ENCODE results near the gene TRAF1. TPM values are rescaled to one million over a fixed set of nuclear protein-coding genes. Genes with fewer than 3 reads are reported as not detected.

TRAF1 gene
- total and polyA plus RNA-seq, 2 donors (not counting 1 experiment from before 2014, with no cell fraction given): 0.58 to 3.8 TPM

DNA sequence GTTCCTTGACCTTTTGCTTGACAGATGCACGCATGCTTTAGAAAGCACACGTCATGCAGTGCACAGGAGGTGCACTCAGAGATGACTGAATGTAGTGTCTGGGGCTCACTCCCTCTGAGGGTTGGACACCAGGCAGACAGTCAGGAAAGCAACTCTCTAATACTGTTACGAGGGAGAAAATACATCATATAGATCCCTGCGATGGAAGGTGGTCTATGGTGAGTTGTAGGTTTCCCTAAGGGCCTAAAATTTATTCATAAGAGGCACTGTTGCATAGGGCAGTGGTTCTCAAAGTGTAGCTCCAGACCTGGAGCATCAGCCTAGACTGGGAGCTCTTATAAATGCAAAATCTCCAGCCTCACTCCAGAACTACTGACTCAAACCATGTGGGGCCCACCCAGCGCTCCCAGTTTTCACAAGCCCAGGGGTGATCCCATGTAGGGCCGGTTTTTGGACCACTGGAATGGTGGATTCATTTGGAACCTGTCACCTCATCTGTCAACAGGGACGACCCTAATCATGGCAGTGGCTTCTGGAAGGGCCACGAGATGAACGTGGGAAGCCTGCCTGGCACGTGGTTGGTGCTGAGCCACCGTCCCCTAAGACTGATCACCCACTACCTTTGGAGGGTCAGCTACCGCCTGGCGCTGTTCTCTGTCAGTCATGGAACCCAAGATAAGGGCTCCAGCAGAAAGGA is 32.8 kb downstream of the TRAF1 start:
- H3K4me2 ChIP-seq (ENCODE audit: extremely low read depth, insufficient read depth, low read length): no peak overlapping the region
- H2AFZ ChIP-seq (ENCODE audit: low read length): no peak overlapping the region
- no peak overlapping the region for H3K4me3 ChIP-seq (replicated peaks in 1 of 4; ENCODE audit: control extremely low read depth in 1 of 4, insufficient read depth in 1 of 4, low read depth in 3 of 4, low read length in 4 of 4)
- H3K36me3 ChIP-seq (ENCODE audit: control insufficient read depth, insufficient read depth, low read length): no peaks in the 10 kb centered on the region
- TF ChIP-seq EZH2 (IDR thresholded peaks at IDR 0.05; ENCODE audit: low read length, missing control alignments): no peak
- TF ChIP-seq, protein P1, sequence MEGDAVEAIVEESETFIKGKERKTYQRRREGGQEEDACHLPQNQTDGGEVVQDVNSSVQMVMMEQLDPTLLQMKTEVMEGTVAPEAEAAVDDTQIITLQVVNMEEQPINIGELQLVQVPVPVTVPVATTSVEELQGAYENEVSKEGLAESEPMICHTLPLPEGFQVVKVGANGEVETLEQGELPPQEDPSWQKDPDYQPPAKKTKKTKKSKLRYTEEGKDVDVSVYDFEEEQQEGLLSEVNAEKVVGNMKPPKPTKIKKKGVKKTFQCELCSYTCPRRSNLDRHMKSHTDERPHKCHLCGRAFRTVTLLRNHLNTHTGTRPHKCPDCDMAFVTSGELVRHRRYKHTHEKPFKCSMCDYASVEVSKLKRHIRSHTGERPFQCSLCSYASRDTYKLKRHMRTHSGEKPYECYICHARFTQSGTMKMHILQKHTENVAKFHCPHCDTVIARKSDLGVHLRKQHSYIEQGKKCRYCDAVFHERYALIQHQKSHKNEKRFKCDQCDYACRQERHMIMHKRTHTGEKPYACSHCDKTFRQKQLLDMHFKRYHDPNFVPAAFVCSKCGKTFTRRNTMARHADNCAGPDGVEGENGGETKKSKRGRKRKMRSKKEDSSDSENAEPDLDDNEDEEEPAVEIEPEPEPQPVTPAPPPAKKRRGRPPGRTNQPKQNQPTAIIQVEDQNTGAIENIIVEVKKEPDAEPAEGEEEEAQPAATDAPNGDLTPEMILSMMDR (conservative IDR thresholded peaks at IDR 0.05 in 1 of 2, IDR thresholded peaks at IDR 0.05 in 1 of 2; ENCODE audit: low read depth in 1 of 2, low read length in 2 of 2): no peak
- H3K27me3 ChIP-seq (ENCODE audit: control insufficient read depth, insufficient read depth, low read length): no peaks in the 10 kb centered on the region
- H3K79me2 ChIP-seq (ENCODE audit: control insufficient read depth, insufficient read depth, low read length): no peaks in the 10 kb centered on the region
- peaks cover 10% of the 10 kb centered on the region for H3K4me1 ChIP-seq (ENCODE audit: control insufficient read depth, extremely low read depth, insufficient read depth, low read length)
- H3K27ac ChIP-seq (ENCODE audit: insufficient read depth, low read length): no peak overlapping the region
- DNase-seq (ENCODE audit: low read depth in 2 of 2): peak; percentile 23 to 68
- H3K9ac ChIP-seq (ENCODE audit: insufficient read depth, low read length): no peak overlapping the region
- H4K20me1 ChIP-seq (ENCODE audit: control insufficient read depth, extremely low read depth, insufficient read depth, low read length): no peaks in the 10 kb centered on the region
- H3K9me3 ChIP-seq (ENCODE audit: control insufficient read depth, insufficient read depth, low read depth, low read length): no peaks in the 10 kb centered on the region

DNA sequence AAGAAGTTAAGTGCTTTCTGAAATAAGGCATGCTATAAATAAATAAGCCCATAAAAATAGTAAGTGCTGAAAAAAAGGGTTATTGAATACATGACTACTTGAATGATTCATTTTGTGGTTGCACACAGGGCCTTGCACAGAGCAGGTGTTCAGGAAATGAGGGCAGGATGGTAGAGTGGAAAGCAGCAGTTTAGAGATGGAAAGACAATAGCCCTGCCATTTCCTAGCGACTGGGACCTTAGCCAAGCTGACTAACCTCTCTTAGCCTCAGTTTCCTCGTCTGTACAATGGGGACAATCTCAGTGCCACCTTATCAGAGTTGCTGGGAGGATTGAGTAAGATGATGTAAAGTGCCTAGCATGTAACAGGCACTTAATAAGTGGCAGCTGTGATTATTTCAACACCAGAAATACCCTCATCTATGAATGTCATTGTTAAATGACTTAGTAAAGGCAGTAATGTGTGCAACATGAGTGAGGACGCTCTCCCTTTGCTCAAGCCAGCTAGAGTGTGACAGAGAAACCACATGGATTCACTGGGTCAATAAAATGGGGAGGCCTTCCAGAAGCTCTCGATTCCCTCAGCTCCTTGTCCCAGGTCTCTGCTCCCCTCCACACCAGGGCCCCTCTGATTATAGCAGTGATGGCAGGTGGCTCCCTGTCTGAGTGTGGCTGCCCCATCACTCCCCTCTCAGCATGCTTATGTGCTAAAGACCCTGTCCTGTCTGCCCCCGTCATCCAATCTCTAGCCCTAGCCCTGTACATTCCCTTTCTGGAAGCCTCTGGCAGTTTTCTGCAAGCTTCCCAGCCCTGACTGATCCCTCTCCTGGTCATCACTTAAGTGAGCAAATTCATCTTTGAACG is 33.6 kb downstream of the TRAF1 start:
- Histone ChIP-seq H3K36me3 (ENCODE audit: control insufficient read depth, insufficient read depth, low read length) (no peaks in the 10 kb centered on the region), H2AFZ (ENCODE audit: low read length) (no peak overlapping the region), H4K20me1 (ENCODE audit: control insufficient read depth, extremely low read depth, insufficient read depth, low read length) (no peaks in the 10 kb centered on the region), H3K9ac (ENCODE audit: insufficient read depth, low read length) (no peak overlapping the region), H3K4me3 (replicated peaks in 1 of 4; ENCODE audit: control extremely low read depth in 1 of 4, insufficient read depth in 1 of 4, low read depth in 3 of 4, low read length in 4 of 4) (no peak overlapping the region), H3K9me3 (ENCODE audit: control insufficient read depth, insufficient read depth, low read depth, low read length) (no peaks in the 10 kb centered on the region), H3K4me1 (ENCODE audit: control insufficient read depth, extremely low read depth, insufficient read depth, low read length) (peaks cover 10% of the 10 kb centered on the region), H3K4me2 (ENCODE audit: extremely low read depth, insufficient read depth, low read length) (no peak overlapping the region), H3K79me2 (ENCODE audit: control insufficient read depth, insufficient read depth, low read length) (no peaks in the 10 kb centered on the region), H3K27ac (ENCODE audit: insufficient read depth, low read length) (no peak overlapping the region), H3K27me3 (ENCODE audit: control insufficient read depth, insufficient read depth, low read length) (no peaks in the 10 kb centered on the region)
- DNase-seq (ENCODE audit: low read depth in 2 of 2): peak; percentile 75 to 92
- no peak for TF ChIP-seq EZH2 (IDR thresholded peaks at IDR 0.05; ENCODE audit: low read length, missing control alignments)

DNA sequence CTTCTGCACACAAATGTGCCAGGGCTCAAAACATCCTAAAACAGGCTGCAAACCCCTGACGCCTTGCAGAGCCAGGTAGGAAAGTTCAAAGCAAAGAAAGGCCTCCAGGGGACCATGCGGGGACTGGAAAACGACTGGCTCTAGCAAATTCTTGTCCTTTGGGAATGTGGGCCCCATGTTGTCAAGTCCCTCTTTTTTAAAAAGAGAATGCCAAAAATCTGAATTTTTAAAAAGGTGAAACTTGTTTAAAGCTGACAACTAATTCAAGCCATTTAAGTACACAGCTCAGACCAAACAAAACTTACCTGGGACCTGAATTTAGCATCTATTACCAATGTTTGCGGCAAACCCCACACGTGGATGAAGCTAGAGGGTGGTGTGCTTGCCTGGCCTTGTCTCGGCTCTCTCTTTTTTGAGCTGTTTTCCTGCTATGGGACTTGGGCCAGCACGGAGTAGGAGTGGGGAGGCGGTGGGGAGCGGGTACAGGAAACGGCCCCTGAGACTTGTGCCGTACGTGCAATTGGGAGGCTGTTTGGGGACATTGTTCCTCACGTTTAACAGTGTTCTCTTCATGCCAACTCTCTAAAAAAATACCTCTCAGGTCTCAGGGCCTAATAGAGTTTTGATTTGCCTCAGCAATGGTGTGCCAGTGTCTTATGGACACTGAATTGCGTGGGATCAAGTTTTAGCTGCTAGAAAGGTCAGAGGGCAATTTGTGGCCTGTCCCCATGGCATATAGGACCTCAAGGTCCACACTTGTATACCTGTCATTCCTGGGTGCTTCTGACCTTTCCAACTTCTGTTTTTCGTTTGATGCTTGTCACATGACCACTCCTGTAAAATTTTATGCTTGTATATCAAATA is 34.5 kb downstream of the TRAF1 start:
- Histone ChIP-seq H3K79me2 (ENCODE audit: control insufficient read depth, insufficient read depth, low read length) (no peaks in the 10 kb centered on the region), H4K20me1 (ENCODE audit: control insufficient read depth, extremely low read depth, insufficient read depth, low read length) (no peaks in the 10 kb centered on the region), H2AFZ (ENCODE audit: low read length) (no peak overlapping the region), H3K9ac (ENCODE audit: insufficient read depth, low read length) (no peak overlapping the region), H3K4me1 (ENCODE audit: control insufficient read depth, extremely low read depth, insufficient read depth, low read length) (peaks cover 10% of the 10 kb centered on the region), H3K36me3 (ENCODE audit: control insufficient read depth, insufficient read depth, low read length) (no peaks in the 10 kb centered on the region), H3K27me3 (ENCODE audit: control insufficient read depth, insufficient read depth, low read length) (no peaks in the 10 kb centered on the region), H3K4me3 (replicated peaks in 1 of 4; ENCODE audit: control extremely low read depth in 1 of 4, insufficient read depth in 1 of 4, low read depth in 3 of 4, low read length in 4 of 4) (no peak overlapping the region), H3K9me3 (ENCODE audit: control insufficient read depth, insufficient read depth, low read depth, low read length) (no peaks in the 10 kb centered on the region), H3K4me2 (ENCODE audit: extremely low read depth, insufficient read depth, low read length) (peak overlapping the region; percentile 27), H3K27ac (ENCODE audit: insufficient read depth, low read length) (no peak overlapping the region)
- TF ChIP-seq EZH2 (IDR thresholded peaks at IDR 0.05; ENCODE audit: low read length, missing control alignments): no peak
- TF ChIP-seq, protein P1 (conservative IDR thresholded peaks at IDR 0.05 in 1 of 2, IDR thresholded peaks at IDR 0.05 in 1 of 2; ENCODE audit: low read depth in 1 of 2, low read length in 2 of 2): no peak
- no peak for DNase-seq (ENCODE audit: low read depth in 2 of 2)
